A673 (cell line): ENCODE measurements around the gene PAQR4.

ENCODE experiments used
- EZH2 ChIP-seq: fragments of 200-600 bp; sonication (generic); IDR thresholded peaks from 2 replicates; pipeline ENCODE4 v1.6.1; 2017; ENCODE audit warnings: borderline replicate concordance, low read depth, mild to moderate bottlenecking, mixed read lengths, antibody characterized with exemption, low read length; ENCODE audit not compliant: poor library complexity, severe bottlenecking
- TF ChIP-seq, protein P1 (sequence below): fragments of 300-800, 200-600 bp; sonication (generic); conservative IDR thresholded peaks from 2 replicates; pipeline ENCODE4 v1.5.1; 2017; ENCODE audit warnings: low read depth, mild to moderate bottlenecking, antibody characterized with exemption, low read length, moderate library complexity, mixed read lengths

DNA sequence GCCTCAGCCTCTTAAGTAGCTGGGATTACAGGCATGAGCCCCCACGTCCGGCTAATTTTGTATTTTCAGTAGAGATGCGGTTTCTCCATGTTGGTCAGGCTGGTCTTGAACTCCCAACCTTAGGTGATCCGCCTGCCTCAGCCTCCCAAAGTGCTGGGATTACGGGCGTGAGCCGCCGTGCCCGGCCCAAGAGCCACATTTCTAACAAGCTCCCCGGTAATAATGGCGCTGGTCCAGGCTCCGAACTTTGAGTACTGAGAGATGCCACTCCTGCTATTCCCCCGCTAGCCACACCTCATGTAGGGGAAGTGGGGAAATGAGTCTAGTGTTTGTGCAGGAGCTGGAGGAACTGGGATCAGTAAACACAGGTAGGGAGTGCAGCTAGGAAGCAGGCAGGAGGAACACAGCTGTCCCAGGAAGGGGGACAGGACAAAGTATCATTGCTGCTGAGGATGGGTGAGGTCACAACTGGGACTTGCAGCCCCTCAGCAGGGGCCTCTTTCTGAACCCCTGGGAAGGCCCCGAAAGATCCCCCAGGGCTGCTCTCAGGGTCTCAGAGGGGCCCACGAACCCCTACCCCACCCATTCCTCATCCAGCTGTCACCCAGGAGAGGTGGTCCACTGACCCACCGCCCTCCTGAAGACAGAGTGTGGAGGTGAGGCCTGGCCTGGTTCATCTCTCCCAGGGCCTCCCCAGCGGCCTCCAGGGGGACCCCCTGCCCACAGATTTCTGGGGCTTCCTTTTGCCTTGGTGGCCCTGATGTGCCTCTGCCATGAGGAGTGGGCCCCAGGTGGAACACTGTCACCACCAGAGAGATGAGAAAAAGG lies 8.8 kb upstream of the PAQR4 start:
- TF ChIP-seq, protein P1, sequence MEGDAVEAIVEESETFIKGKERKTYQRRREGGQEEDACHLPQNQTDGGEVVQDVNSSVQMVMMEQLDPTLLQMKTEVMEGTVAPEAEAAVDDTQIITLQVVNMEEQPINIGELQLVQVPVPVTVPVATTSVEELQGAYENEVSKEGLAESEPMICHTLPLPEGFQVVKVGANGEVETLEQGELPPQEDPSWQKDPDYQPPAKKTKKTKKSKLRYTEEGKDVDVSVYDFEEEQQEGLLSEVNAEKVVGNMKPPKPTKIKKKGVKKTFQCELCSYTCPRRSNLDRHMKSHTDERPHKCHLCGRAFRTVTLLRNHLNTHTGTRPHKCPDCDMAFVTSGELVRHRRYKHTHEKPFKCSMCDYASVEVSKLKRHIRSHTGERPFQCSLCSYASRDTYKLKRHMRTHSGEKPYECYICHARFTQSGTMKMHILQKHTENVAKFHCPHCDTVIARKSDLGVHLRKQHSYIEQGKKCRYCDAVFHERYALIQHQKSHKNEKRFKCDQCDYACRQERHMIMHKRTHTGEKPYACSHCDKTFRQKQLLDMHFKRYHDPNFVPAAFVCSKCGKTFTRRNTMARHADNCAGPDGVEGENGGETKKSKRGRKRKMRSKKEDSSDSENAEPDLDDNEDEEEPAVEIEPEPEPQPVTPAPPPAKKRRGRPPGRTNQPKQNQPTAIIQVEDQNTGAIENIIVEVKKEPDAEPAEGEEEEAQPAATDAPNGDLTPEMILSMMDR = no peak
- no peak for TF ChIP-seq EZH2
